ACC112 (cell line): Measurements from ENCODE around the gene TAB2.
A peak's percentile ranks its signal among the peaks of the same experiment; 100 is the strongest.
"Not testable (repeated sequence)": the region's sequence is repeated elsewhere in the genome, so short reads cannot be mapped to it uniquely, and the experiment has no call there.

Source experiments
- H2AFZ ChIP-seq: fragments of 200-600 bp; sonication (generic); one replicate; pipeline ENCODE4 v1.6.0; 2017; ENCODE audit warnings: antibody characterized with exemption, low read length; ENCODE audit not compliant: unreplicated experiment
- H3K27ac ChIP-seq: fragments of 200-600 bp; sonication (generic); 2 replicates; pipeline ENCODE4 v1.5.1; 2014; ENCODE audit warnings: low read depth, mild to moderate bottlenecking, antibody characterized with exemption, low read length, moderate library complexity
- H3K27me3 ChIP-seq: fragments of 200-600 bp; sonication (generic); 2 replicates; pipeline ENCODE4 v1.6.1; 2014; ENCODE audit warnings: mild to moderate bottlenecking, antibody characterized with exemption, low read length, moderate library complexity, mixed read lengths; ENCODE audit not compliant: insufficient read depth
- H3K36me3 ChIP-seq: fragments of 200-600 bp; sonication (generic); 2 replicates; pipeline ENCODE4 v1.6.1; 2016; ENCODE audit warnings: mild to moderate bottlenecking, antibody characterized with exemption, low read length, moderate library complexity, mixed read lengths; ENCODE audit not compliant: insufficient read depth
- H3K4me1 ChIP-seq: fragments of 200-600 bp; sonication (generic); one replicate; pipeline ENCODE4 v1.6.1; 2016; ENCODE audit warnings: low read length, mixed read lengths; ENCODE audit not compliant: insufficient read depth, unreplicated experiment, control insufficient read depth
- H3K4me3 ChIP-seq: fragments of 200-600 bp; sonication (generic); 2 replicates; pipeline ENCODE4 v1.5.1; 2014; ENCODE audit warnings: mild to moderate bottlenecking, low read depth, low read length
- H3K79me2 ChIP-seq: fragments of 200-600 bp; sonication (generic); one replicate; pipeline ENCODE4 v1.6.0; 2016; ENCODE audit warnings: low read length; ENCODE audit not compliant: control insufficient read depth, unreplicated experiment, insufficient read depth

The TAB2 gene

GRCh38 chr6:149311293-149311692 is 6.2 kb upstream of the TAB2 start:
- peaks cover 18% of the 10 kb centered on the region for H3K4me1 ChIP-seq
- H3K79me2 ChIP-seq: peaks cover 3% of the 10 kb centered on the region
- H2AFZ ChIP-seq: no peak overlapping the region
- H3K27me3 ChIP-seq: no peaks in the 10 kb centered on the region
- no peak overlapping the region for H3K27ac ChIP-seq
- H3K4me3 ChIP-seq: no peak overlapping the region
- no peaks in the 10 kb centered on the region for H3K36me3 ChIP-seq

- no peak overlapping the region for H3K27ac ChIP-seq
- H3K27me3 ChIP-seq: no peaks in the 10 kb centered on the region
- peaks cover 4% of the 10 kb centered on the region for H3K79me2 ChIP-seq
- peaks cover 15% of the 10 kb centered on the region for H3K4me1 ChIP-seq
- H2AFZ ChIP-seq: no peak overlapping the region
- H3K4me3 ChIP-seq: no peak overlapping the region
- H3K36me3 ChIP-seq: no peaks in the 10 kb centered on the region
Observed at GRCh38 chr6:149311766-149312165, 5.7 kb upstream of the TAB2 start.

- Histone ChIP-seq H3K27me3 (no peaks in the 10 kb centered on the region), H3K79me2 (peaks cover 8% of the 10 kb centered on the region), H3K4me3 (no peak overlapping the region), H3K27ac (no peak overlapping the region), H3K4me1 (peaks cover 2% of the 10 kb centered on the region), H2AFZ (no peak overlapping the region), H3K36me3 (no peaks in the 10 kb centered on the region)
Observed at GRCh38 chr6:149313070-149313469, 4.4 kb upstream of the TAB2 start.

GRCh38 chr6:149313861-149314260 is 3.7 kb upstream of the TAB2 start:
- H3K27me3 ChIP-seq: no peaks in the 10 kb centered on the region
- H3K4me3 ChIP-seq: no peak overlapping the region
- no peaks in the 10 kb centered on the region for H3K36me3 ChIP-seq
- H3K4me1 ChIP-seq: no peaks in the 10 kb centered on the region
- no peak overlapping the region for H3K27ac ChIP-seq
- H2AFZ ChIP-seq: no peak overlapping the region
- peaks cover 16% of the 10 kb centered on the region for H3K79me2 ChIP-seq

- Histone ChIP-seq H3K27ac (no peak overlapping the region), H3K79me2 (peaks cover 21% of the 10 kb centered on the region), H3K4me1 (no peaks in the 10 kb centered on the region), H2AFZ (no peak overlapping the region), H3K27me3 (no peaks in the 10 kb centered on the region), H3K4me3 (no peak overlapping the region), H3K36me3 (no peaks in the 10 kb centered on the region)
Observed at GRCh38 chr6:149314325-149314905, 3.1 kb upstream of the TAB2 start.

GRCh38 chr6:149316108-149316727 is 1.3 kb upstream of the TAB2 start:
- Histone ChIP-seq H2AFZ (peak overlapping the region; percentile 97), H3K27ac (peak overlapping the region; percentile 67; the same call in 1 of the 2 replicates), H3K27me3 (no peaks in the 10 kb centered on the region), H3K4me3 (peak overlapping the region; percentile 97), H3K4me1 (peaks cover 10% of the 10 kb centered on the region), H3K79me2 (peaks cover 39% of the 10 kb centered on the region), H3K36me3 (no peaks in the 10 kb centered on the region)

- Histone ChIP-seq H2AFZ (peak overlapping the region; percentile 97), H3K4me1 (peaks cover 15% of the 10 kb centered on the region), H3K36me3 (no peaks in the 10 kb centered on the region), H3K79me2 (peaks cover 47% of the 10 kb centered on the region), H3K27me3 (no peaks in the 10 kb centered on the region), H3K27ac (peak overlapping the region; percentile 67), H3K4me3 (peak overlapping the region; percentile 97)
Observed at GRCh38 chr6:149316740-149317643, 520 bp upstream of the TAB2 start.

- Histone ChIP-seq H3K79me2 (peaks cover 64% of the 10 kb centered on the region), H3K27me3 (no peaks in the 10 kb centered on the region), H3K27ac (peak overlapping the region; percentile 87), H2AFZ (no peak overlapping the region), H3K4me1 (peaks cover 32% of the 10 kb centered on the region), H3K36me3 (no peaks in the 10 kb centered on the region), H3K4me3 (peak overlapping the region; percentile 97)
Observed at GRCh38 chr6:149318581-149319286, 1.2 kb downstream of the TAB2 start.

- peaks cover 71% of the 10 kb centered on the region for H3K79me2 ChIP-seq
- peak overlapping the region; percentile 87 for H3K27ac ChIP-seq
- peaks cover 37% of the 10 kb centered on the region for H3K4me1 ChIP-seq
- H3K27me3 ChIP-seq: no peaks in the 10 kb centered on the region
- no peaks in the 10 kb centered on the region for H3K36me3 ChIP-seq
- peak overlapping the region; percentile 97 for H3K4me3 ChIP-seq
- H2AFZ ChIP-seq: no peak overlapping the region
Observed at GRCh38 chr6:149319422-149319821, 1.9 kb downstream of the TAB2 start.

- not testable (repeated sequence) for H3K27me3 ChIP-seq, H2AFZ ChIP-seq, H3K36me3 ChIP-seq
- Histone ChIP-seq H3K4me1 (peaks cover 41% of the 10 kb centered on the region), H3K27ac (peak overlapping the region; percentile 87), H3K79me2 (peaks cover 77% of the 10 kb centered on the region), H3K4me3 (peak overlapping the region; percentile 97)
Observed at GRCh38 chr6:149320016-149320415, 2.5 kb downstream of the TAB2 start.
